Bronchial smooth muscle cell (primary cell): ENCODE results near the gene CIP2A. TPM values are rescaled to one million over a fixed set of nuclear protein-coding genes. Genes with fewer than 3 reads are reported as not detected.

Experiments
- total RNA-seq: library from RNA; depleted of rRNA; stranded (reverse); fragments of >200 nt; gene quantifications from 2 replicates; pipeline ENCODE4 v1.2.1, GENCODE V29; 2014

Gene CIP2A
- total RNA-seq, result 4.3 and 4.9 TPM in 2 replicates

GRCh38 chr3:108589081-108589997 is at the start of gene CIP2A, which contains the start of gene DZIP3:
Gene CIP2A (minus strand): TSS chr3:108589438. CDS start chr3:108589375, 63 bp downstream.
Gene DZIP3 (plus strand): TSS chr3:108589722. CDS start chr3:108605407, 15,685 bp downstream.

GRCh38 chr3:108510496-108510895 is 78.7 kb downstream of the CIP2A start, which contains the start of gene MYH15:
Gene MYH15 (minus strand): TSS chr3:108510596. CDS start chr3:108510530, 66 bp downstream.

Other genes with a start within 250 kb of the CIP2A start
- 0.86 and 0.95 TPM in 2 replicates for gene MYH15, start 78.8 kb downstream of the CIP2A start, total RNA-seq
- gene DZIP3, start 284 bp upstream of the CIP2A start, total RNA-seq, result 13.9 and 15.9 TPM in 2 replicates
- not detected in 2 replicates for gene RETNLB, start 168.0 kb upstream of the CIP2A start, total RNA-seq
- not detected in 2 replicates for gene TRAT1, start 233.3 kb upstream of the CIP2A start, total RNA-seq